ENCODE data around the gene GPLD1.
"Not testable (repeated sequence)": the region's sequence is repeated elsewhere in the genome, so short reads cannot be mapped to it uniquely, and the experiment has no call there.

- not testable (repeated sequence) for TF ChIP-seq CTCF (IDR thresholded peaks at IDR 0.05; ENCODE audit: low read length); EZH2 (optimal IDR thresholded peaks at IDR 0.05; ENCODE audit: low read depth, low read length)
These were observed 104.8 kb downstream of the GPLD1 start for GRCh38 chr6:24384369-24385130.

All from MM.1S (cell line).